ENCODE data around the gene NEFH. TPM values are rescaled to one million over a fixed set of nuclear protein-coding genes. Genes with fewer than 3 reads are reported as not detected.

The NEFH gene
- total RNA-seq, 2 donors from 2014 or later, result 149 to 887 TPM

GRCh38 chr22:29473001-29473400 is 7.0 kb upstream of the NEFH start:
- DNase-seq (ENCODE audit: low spot score), result no peak
- H3K4me3 ChIP-seq, result no peak overlapping the region
- H3K27me3 ChIP-seq (replicated peaks; ENCODE audit: insufficient read depth), result no peaks in the 10 kb centered on the region
- no peaks in the 10 kb centered on the region for H3K4me1 ChIP-seq (replicated peaks)
- intact Hi-C loops (cut with DNase I), result no loop called here
- H3K27ac ChIP-seq, result no peak overlapping the region
- TF ChIP-seq POLR2AphosphoS5 (IDR thresholded peaks at IDR 0.05), result no peak
- no peak for TF ChIP-seq POLR2A (IDR thresholded peaks at IDR 0.05)
- no peak for TF ChIP-seq CTCF (IDR thresholded peaks at IDR 0.05)
- H3K36me3 ChIP-seq, result no peaks in the 10 kb centered on the region
- H3K9me3 ChIP-seq, result no peaks in the 10 kb centered on the region
- 69% methylated on average over 5 of the region's 5 CpGs for WGBS

GRCh38 chr22:29475550-29475949 is 4.5 kb upstream of the NEFH start:
- intact Hi-C loops (cut with DNase I), result no loop called here
- Histone ChIP-seq H3K27me3 (replicated peaks; ENCODE audit: insufficient read depth) (peaks cover 4% of the 10 kb centered on the region), H3K36me3 (no peaks in the 10 kb centered on the region), H3K9me3 (no peaks in the 10 kb centered on the region), H3K27ac (no peak overlapping the region), H3K4me1 (replicated peaks) (peaks cover 4% of the 10 kb centered on the region), H3K4me3 (no peak overlapping the region)
- WGBS, result 83% methylated on average over 8 of the region's 8 CpGs
- no peak for DNase-seq (ENCODE audit: low spot score)
- TF ChIP-seq POLR2A (IDR thresholded peaks at IDR 0.05) (no peak), POLR2AphosphoS5 (IDR thresholded peaks at IDR 0.05) (no peak), CTCF (IDR thresholded peaks at IDR 0.05) (no peak)

- Histone ChIP-seq H3K4me1 (replicated peaks) (peaks cover 4% of the 10 kb centered on the region), H3K4me3 (no peak overlapping the region), H3K27ac (no peak overlapping the region), H3K9me3 (no peaks in the 10 kb centered on the region), H3K36me3 (no peaks in the 10 kb centered on the region), H3K27me3 (replicated peaks; ENCODE audit: insufficient read depth) (peaks cover 7% of the 10 kb centered on the region)
- WGBS, result 54% methylated on average over 6 of the region's 6 CpGs
- TF ChIP-seq POLR2AphosphoS5 (IDR thresholded peaks at IDR 0.05) (no peak), CTCF (IDR thresholded peaks at IDR 0.05) (no peak), POLR2A (IDR thresholded peaks at IDR 0.05) (no peak)
- intact Hi-C loops (cut with DNase I), result no loop called here
- no peak for DNase-seq (ENCODE audit: low spot score)
Measured at GRCh38 chr22:29476116-29476515, 3.9 kb upstream of the NEFH start.

- intact Hi-C loops (cut with DNase I), result no loop called here
- 23% methylated on average over 4 of the region's 4 CpGs for WGBS
- no peak for DNase-seq (ENCODE audit: low spot score)
- TF ChIP-seq POLR2AphosphoS5 (IDR thresholded peaks at IDR 0.05) (no peak), POLR2A (IDR thresholded peaks at IDR 0.05) (no peak), CTCF (IDR thresholded peaks at IDR 0.05) (no peak)
- Histone ChIP-seq H3K4me3 (peak overlapping the region in 1 of 2 donors; percentile 12), H3K27me3 (replicated peaks; ENCODE audit: insufficient read depth) (peaks cover 7% of the 10 kb centered on the region), H3K9me3 (no peaks in the 10 kb centered on the region), H3K4me1 (replicated peaks) (peaks cover 4% of the 10 kb centered on the region), H3K36me3 (no peaks in the 10 kb centered on the region), H3K27ac (no peak overlapping the region)
Measured at GRCh38 chr22:29477723-29478318, 2.2 kb upstream of the NEFH start.
